ENCODE data around the gene CYBA. TPM values are rescaled to one million over a fixed set of nuclear protein-coding genes. Genes with fewer than 3 reads are reported as not detected.

Gene CYBA
- total RNA-seq, 4 donors from 2014 or later: 67.1 to 205 (median 98.7) TPM

DNA sequence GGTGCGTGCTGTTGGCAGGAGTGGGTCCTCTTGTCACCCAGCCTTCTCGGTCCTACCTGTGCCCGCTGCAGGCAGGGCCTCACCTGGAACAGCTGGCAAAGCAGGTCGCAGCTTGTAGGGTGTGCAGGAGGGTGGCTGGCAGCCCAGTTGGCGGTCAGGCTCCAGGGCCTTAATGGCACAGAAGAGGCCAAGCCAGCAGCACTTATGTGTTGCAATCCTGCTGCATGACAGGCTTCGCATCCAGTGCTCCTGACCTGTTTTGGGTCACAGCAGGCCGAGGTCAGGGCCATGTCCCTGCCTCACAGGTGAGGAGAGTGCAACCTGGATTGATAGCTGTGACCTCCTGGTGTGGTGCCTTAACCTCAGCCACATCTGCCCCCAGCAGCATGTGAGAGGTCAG lies 48.8 kb downstream of the CYBA start:
- Histone ChIP-seq H3K4me3 (no peak overlapping the region), H3K27me3 (no peaks in the 10 kb centered on the region), H3K4me1 (peaks cover 4 to 41% (median 9%) of the 10 kb centered on the region in 3 donors), H3K9me3 (no peaks in the 10 kb centered on the region), H3K36me3 (peaks cover 24 to 99% (median 30%) of the 10 kb centered on the region in 3 donors), H3K27ac (no peak overlapping the region)
- TF ChIP-seq, protein P1, sequence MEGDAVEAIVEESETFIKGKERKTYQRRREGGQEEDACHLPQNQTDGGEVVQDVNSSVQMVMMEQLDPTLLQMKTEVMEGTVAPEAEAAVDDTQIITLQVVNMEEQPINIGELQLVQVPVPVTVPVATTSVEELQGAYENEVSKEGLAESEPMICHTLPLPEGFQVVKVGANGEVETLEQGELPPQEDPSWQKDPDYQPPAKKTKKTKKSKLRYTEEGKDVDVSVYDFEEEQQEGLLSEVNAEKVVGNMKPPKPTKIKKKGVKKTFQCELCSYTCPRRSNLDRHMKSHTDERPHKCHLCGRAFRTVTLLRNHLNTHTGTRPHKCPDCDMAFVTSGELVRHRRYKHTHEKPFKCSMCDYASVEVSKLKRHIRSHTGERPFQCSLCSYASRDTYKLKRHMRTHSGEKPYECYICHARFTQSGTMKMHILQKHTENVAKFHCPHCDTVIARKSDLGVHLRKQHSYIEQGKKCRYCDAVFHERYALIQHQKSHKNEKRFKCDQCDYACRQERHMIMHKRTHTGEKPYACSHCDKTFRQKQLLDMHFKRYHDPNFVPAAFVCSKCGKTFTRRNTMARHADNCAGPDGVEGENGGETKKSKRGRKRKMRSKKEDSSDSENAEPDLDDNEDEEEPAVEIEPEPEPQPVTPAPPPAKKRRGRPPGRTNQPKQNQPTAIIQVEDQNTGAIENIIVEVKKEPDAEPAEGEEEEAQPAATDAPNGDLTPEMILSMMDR (IDR thresholded peaks at IDR 0.05): no peak
- TF ChIP-seq POLR2A (IDR thresholded peaks at IDR 0.05): no peak
- DNase-seq: no peak
- intact Hi-C loops (cut with DNase I): no loop called here
- 51 to 66% methylated on average over 3 to 4 of the region's 7 CpGs for WGBS, 2 donors

DNA sequence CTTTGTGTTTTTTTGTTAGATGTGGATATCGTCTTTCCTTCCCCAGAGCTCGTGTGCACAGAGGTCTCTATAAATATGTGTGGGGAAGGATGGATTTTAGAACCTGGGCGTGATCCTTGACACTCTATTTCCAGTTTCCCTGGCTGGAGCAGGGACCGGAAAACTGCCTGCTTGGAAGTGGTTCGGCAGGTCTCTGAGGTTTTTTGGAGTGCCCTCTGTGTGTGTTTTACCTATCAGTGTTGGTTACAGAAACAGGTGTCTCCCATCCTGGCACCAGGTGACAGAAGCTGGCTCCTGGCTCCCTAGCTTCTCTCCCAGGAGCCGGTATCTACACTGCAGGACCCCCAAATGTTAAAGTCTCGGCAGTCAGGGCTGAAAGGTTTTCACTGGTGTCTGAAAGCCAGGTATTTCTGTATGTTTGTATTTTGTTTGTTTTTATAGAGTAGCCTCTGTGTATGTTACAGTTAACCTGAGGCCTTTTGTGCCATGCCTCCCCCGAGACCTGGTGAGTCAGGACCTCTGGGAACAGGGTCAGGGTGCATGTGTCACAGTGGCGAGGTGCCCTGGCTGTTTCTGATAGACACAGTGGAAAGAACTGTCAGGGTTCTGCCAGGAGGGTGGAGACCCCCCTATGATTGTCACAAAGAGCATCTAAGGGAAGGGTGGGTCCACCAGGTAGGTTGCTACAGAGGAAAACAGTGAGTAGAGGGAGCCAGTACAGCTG lies 49.4 kb downstream of the CYBA start:
- Histone ChIP-seq H3K9me3 (no peaks in the 10 kb centered on the region), H3K36me3 (peaks cover 24 to 95% (median 24%) of the 10 kb centered on the region in 3 donors), H3K4me3 (no peak overlapping the region), H3K4me1 (peaks cover 4 to 41% (median 9%) of the 10 kb centered on the region in 3 donors), H3K27me3 (no peaks in the 10 kb centered on the region), H3K27ac (no peak overlapping the region)
- intact Hi-C loops (cut with DNase I): no loop called here
- 61 to 77% methylated on average over 6 to 9 of the region's 9 CpGs for WGBS, 2 donors
- DNase-seq: no peak
- no peak for TF ChIP-seq POLR2A (IDR thresholded peaks at IDR 0.05)
- TF ChIP-seq, protein P1 (IDR thresholded peaks at IDR 0.05): no peak

DNA sequence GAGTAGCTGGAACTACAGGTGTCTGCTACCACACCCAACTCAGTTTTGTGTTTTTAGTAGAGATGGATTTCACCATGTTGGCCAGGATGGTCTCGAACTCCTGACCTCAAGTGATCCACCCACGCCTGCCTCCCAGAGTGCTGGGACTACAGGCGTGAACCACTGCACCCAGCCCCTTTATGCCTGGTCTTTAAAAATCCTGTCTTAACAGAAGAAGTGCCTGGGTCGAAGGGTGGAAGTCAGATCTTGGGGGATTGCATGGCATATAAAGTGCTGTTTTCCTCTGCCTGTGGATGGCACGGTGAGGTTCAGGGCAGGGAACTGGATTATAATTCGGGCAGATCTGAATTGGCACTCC lies 50.3 kb downstream of the CYBA start:
- 80 to 86% methylated on average over 5 to 6 of the region's 6 CpGs for WGBS, 2 donors
- peaks cover 20 to 95% (median 24%) of the 10 kb centered on the region in 3 donors for H3K36me3 ChIP-seq
- H3K9me3 ChIP-seq: no peaks in the 10 kb centered on the region
- TF ChIP-seq, protein P1 (IDR thresholded peaks at IDR 0.05): no peak
- TF ChIP-seq POLR2A (IDR thresholded peaks at IDR 0.05): no peak
- no peaks in the 10 kb centered on the region for H3K27me3 ChIP-seq
- peaks cover 4 to 41% (median 9%) of the 10 kb centered on the region in 3 donors for H3K4me1 ChIP-seq
- no peak for DNase-seq
- peak overlapping the region in 2 of 4 donors; percentile 68 to 81 for H3K27ac ChIP-seq
- intact Hi-C loops (cut with DNase I): no loop called here
- no peak overlapping the region for H3K4me3 ChIP-seq

DNA sequence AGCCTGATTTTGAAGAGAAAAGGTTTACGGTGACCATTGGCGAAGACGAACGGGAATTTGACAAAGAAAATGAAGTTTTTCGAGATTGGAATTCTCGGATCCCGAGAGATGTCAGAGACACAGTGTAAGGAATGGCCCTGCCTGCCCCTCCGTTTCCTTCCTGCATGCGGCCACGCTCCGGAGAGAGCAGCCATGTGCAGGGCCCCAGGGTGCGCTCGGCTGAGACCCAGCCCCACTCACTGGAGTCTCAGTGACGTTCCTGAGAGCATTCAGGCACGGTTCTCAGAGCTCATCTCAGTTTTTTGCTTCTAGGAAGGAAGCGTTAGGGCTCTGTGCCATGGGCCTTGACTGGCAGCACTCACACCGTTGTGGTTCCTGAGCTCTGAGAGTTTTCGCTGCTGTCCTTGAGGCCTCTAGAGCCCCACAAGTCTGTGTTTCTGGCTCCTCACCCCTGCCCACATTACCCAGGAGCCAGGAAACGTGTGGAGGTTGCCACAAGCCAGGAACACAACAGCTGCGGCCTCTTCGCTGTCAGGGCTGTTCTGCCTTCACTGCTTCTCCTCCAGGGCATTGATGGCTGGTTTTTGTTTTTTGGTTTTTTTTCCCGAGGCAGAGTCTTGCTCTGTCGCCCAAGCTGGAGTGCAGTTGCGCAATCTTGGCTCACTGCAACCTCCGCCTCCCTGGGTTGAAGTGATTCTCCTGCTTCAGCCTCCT lies 50.9 kb downstream of the CYBA start:
- Histone ChIP-seq H3K9me3 (no peaks in the 10 kb centered on the region), H3K4me1 (peaks cover 4 to 41% (median 9%) of the 10 kb centered on the region in 3 donors), H3K4me3 (no peak overlapping the region), H3K27me3 (no peaks in the 10 kb centered on the region), H3K27ac (peak overlapping the region; percentile 1 to 81 (median 54)), H3K36me3 (peaks cover 20 to 95% (median 21%) of the 10 kb centered on the region in 3 donors)
- no peak for DNase-seq
- WGBS, 2 donors: 67 to 71% methylated on average over 19 to 22 of the region's 25 CpGs
- TF ChIP-seq, protein P1 (IDR thresholded peaks at IDR 0.05): no peak
- no peak for TF ChIP-seq POLR2A (IDR thresholded peaks at IDR 0.05)
- intact Hi-C loops (cut with DNase I): no loop called here
